Daoy (cell line): Measurements from ENCODE around the gene SCN8A. TPM values are rescaled to one million over a fixed set of nuclear protein-coding genes. Genes with fewer than 3 reads are reported as not detected.
"Not testable (repeated sequence)": the region's sequence is repeated elsewhere in the genome, so short reads cannot be mapped to it uniquely, and the experiment has no call there.

Experiments used
- DNase-seq: peaks from one replicate; pipeline ENCODE4 v3.0.0-alpha.2; 2015; ENCODE audit warnings: low read depth
- total RNA-seq: library from RNA; depleted of rRNA; stranded (reverse); fragments of >200 nt; shearing (Covaris generic); gene quantifications from 2 replicates; pipeline ENCODE4 v1.2.3, GENCODE V29; 2014

Gene SCN8A
- total RNA-seq, 1 experiment from 2014 or later = 3.0 TPM

- DNase-seq = no peak
Observed at GRCh38 chr12:51815571-51815970, 224.5 kb downstream of the SCN8A start.

DNA sequence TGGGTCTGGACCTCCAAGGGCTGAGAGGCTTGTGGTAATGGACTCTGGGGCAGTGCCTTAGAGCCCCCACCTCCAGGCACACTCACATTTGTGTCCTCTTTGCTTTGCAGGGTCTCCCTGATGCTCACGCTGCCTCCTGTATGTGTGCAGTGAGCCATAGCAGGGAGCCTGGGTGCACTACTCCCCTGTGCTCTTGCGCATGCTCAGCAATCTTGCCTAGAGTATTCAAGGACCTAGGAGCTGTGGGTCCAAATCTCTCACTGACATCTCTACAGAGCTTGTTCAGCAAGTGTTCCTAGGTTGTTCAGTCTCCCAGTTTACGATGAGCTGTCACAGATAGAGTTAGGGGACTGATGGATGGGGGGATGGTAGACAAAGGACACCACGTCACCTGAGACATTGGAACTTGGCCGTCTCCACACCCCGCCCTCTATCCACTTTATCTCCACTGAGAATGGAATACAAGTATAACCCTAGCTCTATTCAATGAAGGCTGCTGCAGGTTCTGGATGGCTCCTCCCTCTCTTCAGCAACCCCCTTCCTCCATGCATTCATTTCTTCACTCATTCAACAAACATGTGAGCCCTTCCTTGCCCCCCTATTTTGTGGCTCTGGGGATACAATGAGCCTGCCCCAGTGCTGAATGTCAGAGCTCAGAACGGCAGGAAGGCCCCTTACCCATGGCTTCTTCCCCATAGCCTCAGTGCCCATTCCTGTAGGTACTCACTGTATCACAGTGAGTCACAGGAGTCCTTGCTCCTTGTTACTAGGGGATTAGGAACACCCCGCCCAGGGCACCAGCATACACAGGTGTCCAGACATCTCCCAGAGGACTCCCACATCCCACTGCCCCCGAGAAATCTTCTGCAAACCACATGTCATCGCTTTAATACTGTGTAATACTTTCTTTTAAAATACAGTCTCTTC, 226.3 kb downstream of the SCN8A start:
- no peak for DNase-seq

GRCh38 chr12:51818086-51818485, 227.1 kb downstream of the SCN8A start:
- no peak for DNase-seq

GRCh38 chr12:51818566-51819300, 227.7 kb downstream of the SCN8A start:
- peak; percentile 84 for DNase-seq

- peak; percentile 52 for DNase-seq
Observed at GRCh38 chr12:51819736-51820525, 228.9 kb downstream of the SCN8A start.

GRCh38 chr12:51820526-51821439, 229.8 kb downstream of the SCN8A start:
- peak; percentile 92 for DNase-seq

- DNase-seq = no peak
Observed at GRCh38 chr12:51821440-51822260, 230.6 kb downstream of the SCN8A start.

- DNase-seq = no peak
Observed at GRCh38 chr12:51822261-51822616, 231.2 kb downstream of the SCN8A start.

DNA sequence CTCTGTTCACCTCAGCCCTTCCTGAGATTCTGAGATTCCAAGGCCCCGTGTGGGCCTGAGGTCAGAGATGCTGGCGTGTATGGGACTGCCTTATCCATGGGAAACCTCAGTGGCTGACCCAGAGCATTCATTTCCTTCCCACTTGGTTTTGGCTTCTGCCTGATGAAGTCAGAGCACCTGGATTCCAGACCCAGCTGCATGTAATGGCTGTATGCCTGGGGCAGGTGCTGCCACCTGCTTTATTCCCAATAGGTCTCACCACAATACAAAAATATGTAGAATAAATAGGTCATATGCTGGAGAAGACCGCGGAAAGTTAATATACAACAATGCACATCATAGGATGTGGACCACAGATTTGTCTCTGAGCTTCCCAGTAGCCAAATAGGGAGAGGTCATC, 231.9 kb downstream of the SCN8A start:
- no peak for DNase-seq

GRCh38 chr12:51823875-51824565, 233.0 kb downstream of the SCN8A start:
- DNase-seq = peak; percentile 67

GRCh38 chr12:51825216-51825615, 234.2 kb downstream of the SCN8A start:
- no peak for DNase-seq

GRCh38 chr12:51826881-51827280, 235.8 kb downstream of the SCN8A start:
- DNase-seq = no peak

DNA sequence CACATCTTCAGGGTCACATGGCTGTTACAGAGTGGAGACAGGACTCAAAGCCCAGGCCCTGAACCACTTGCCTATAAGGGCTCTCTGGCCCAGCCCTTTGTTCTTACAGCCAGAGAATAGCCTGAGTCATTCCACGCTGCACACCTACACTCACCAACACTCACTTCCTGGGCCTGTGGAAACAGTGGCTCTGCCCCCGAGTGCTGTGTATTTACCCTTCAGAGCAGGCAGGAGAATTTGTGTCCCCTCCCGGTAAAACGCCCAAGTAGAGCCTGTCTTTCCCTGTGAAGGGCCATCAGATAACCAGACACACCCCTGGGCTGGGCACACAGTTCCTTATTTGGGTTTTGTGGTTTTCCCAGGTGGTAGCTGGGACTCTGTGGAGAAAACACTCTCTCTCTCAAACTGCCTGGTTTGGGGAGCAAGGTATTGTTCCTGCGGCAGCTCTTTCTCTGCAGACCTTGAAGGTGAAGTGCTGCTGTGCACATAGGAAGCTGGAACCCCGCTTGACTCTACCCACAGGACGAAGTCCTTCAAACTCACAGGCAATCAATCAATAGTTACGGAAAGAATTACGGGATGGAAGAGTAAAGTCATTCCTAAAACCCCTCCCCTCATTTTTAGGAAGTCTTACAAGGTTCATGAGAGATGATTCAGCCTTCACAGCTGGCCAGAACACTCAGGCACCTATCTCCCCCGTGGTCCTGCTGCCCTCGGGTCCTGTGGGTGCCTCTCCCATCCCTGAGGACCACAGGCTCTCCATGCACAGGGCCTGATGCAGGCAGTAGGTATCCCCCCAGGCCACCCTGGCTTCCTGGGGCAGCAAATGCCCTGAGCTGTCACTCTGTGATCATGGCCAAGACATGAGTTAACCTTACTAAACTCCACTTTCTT, 237.1 kb downstream of the SCN8A start:
- peak; percentile 83 for DNase-seq

DNA sequence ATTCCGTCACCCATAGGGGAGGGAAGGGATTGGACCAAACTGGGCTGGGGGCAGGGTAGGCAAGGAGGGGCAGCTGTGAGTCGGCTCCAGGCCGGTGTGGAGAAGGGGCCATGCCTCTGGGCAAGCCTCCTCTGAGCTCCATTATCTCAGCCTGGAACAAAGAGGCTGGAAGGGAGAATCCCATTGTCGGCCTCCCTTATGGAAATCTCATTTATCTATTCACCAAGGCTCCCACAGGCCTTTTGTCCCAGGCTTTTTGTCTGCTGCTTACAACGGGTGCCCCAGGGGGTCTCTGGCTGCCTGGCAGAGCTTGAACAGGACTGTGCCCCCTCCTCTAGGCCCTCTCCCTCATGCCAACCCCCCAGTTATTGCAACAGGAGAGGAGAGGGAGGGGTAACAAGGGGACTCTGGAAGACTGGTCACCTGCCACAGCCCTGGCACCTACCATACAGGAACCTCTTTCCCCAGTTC, 238.0 kb downstream of the SCN8A start:
- no peak for DNase-seq

- DNase-seq = no peak
Observed at GRCh38 chr12:51829641-51830040, 238.6 kb downstream of the SCN8A start.

- not testable (repeated sequence) for DNase-seq
Observed at GRCh38 chr12:51831817-51832216, 240.8 kb downstream of the SCN8A start.

DNA sequence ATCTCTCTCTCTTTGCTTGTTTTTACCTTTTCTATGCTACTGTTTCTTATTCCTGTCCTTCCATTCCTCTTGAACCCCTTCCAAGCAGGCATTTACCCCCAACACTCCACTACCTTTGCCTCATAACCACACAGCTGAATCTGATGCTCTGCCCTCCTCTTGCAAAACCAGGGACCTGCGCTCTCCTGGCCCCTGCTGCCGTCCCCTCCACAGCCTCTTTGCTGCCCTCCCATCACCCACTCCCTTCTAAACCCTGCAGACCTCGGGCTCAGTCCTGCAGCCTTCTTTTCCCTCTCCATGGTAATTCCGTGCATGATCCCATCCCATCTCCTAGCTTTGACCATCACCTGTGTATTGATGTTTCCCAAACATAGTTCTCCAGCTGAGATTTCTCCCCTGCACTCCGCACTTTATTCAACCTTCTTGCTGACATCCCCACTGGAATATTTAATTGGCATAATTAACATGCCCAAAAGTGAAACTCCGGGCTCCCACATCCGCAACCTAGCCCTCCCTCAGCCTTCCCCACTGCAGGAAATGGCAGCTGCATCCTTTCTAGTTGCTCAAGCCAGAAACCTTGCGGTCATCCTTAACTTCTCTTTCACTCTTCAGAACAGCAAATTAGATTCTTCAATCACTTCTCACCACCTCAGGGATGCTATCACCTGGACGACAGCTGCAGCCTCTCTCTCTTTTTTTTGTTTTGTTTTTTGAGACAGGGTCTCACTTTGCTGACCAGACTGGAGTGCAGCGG, 241.5 kb downstream of the SCN8A start:
- peak; percentile 54 for DNase-seq
